H1 (cell line): Measurements from ENCODE around the gene NSG2. TPM values are rescaled to one million over a fixed set of nuclear protein-coding genes. Genes with fewer than 3 reads are reported as not detected.

Source experiments
- CTCF ChIA-PET: fragments of 300-600 bp; sonication (Branson Sonifier 250); formaldehyde crosslinking; loops from one replicate; lab custom pipeline; 2021; ENCODE audit not compliant: partially characterized antibody; lab: Charles Lee
- POLR2A ChIA-PET: fragments of 300-600 bp; sonication (Branson Sonifier 250); formaldehyde crosslinking; loops from one replicate; lab custom pipeline; 2021; ENCODE audit warnings: inconsistent platforms; ENCODE audit not compliant: partially characterized antibody; lab: Charles Lee
- DNase-seq, 2 experiments: peaks; one replicate each; pipeline versions ENCODE4 v3.0.0 to v3.0.0-alpha.2; 2010 to 2022; ENCODE audit warnings: low spot score in 2 of 2, low read depth in 1 of 2, mixed read lengths in 1 of 2
- FAIRE-seq: peaks from 2 replicates; lab custom pipeline; 2011; peaks lifted over from hg19 to GRCh38; lab: Jason Lieb, UNC
- H2AFZ ChIP-seq: 2 replicates; pipeline ENCODE4 v1.8.1; 2012; ENCODE audit warnings: low read length, inconsistent platforms
- H2AK5ac ChIP-seq: 2 replicates; pipeline ENCODE4 v1.6.1; 2013; ENCODE audit warnings: low read depth, low read length
- H2BK120ac ChIP-seq: replicated peaks from 2 replicates; pipeline ENCODE3; 2013; ENCODE audit warnings: low read depth, low read length, inconsistent platforms
- H2BK12ac ChIP-seq: 2 replicates; pipeline ENCODE4 v1.6.1; 2013; ENCODE audit warnings: low read depth, low read length
- H2BK15ac ChIP-seq: 2 replicates; pipeline ENCODE4 v1.6.1; 2013; ENCODE audit warnings: low read length
- H2BK20ac ChIP-seq: 2 replicates; pipeline ENCODE4 v1.6.1; 2013; ENCODE audit warnings: low read length
- H2BK5ac ChIP-seq: 2 replicates; pipeline ENCODE4 v1.6.1; 2013; ENCODE audit warnings: low read depth, low read length
- H3K14ac ChIP-seq: 2 replicates; pipeline ENCODE4 v1.6.1; 2013; ENCODE audit warnings: inconsistent platforms; ENCODE audit not compliant: insufficient read length
- H3K18ac ChIP-seq: 2 replicates; pipeline ENCODE4 v1.6.1; 2013; ENCODE audit warnings: low read length; ENCODE audit errors: extremely low read depth
- H3K23ac ChIP-seq: 2 replicates; pipeline ENCODE4 v1.6.1; 2013; ENCODE audit warnings: inconsistent platforms; ENCODE audit not compliant: insufficient read length
- H3K23me2 ChIP-seq: 2 replicates; pipeline ENCODE4 v1.6.1; 2013; ENCODE audit warnings: low read depth, low read length
- H3K27ac ChIP-seq: 2 replicates; pipeline ENCODE4 v1.6.1; 2011; ENCODE audit warnings: low read depth, low read length, inconsistent platforms
- H3K27me3 ChIP-seq, 4 experiments: replicated peaks in 1 of 4; 1 replicate in 1 of 4; 2 replicates in 3 of 4; pipeline versions ENCODE4 v1.6.1 to v1.8.1; 2011 to 2013; ENCODE audit warnings: low read length in 3 of 4, mild to moderate bottlenecking in 3 of 4, inconsistent platforms in 2 of 4, mixed read lengths in 2 of 4, moderate library complexity in 1 of 4; ENCODE audit not compliant: control insufficient read depth in 3 of 4, insufficient read depth in 3 of 4; ENCODE audit errors: extremely low read depth in 1 of 4
- H3K36me3 ChIP-seq, 4 experiments: 2 replicates each; pipeline versions ENCODE4 v1.6.1 to v1.8.1; 2011 to 2013; ENCODE audit warnings: mild to moderate bottlenecking in 4 of 4, low read length in 3 of 4, moderate library complexity in 2 of 4, control low read depth in 1 of 4, inconsistent platforms in 1 of 4; ENCODE audit not compliant: insufficient read depth in 4 of 4, control insufficient read depth in 2 of 4
- H3K4ac ChIP-seq: replicated peaks from 2 replicates; pipeline ENCODE3; 2013; ENCODE audit warnings: low read length, low read depth, mixed read lengths, inconsistent platforms; ENCODE audit not compliant: insufficient read length
- H3K4me1 ChIP-seq, 4 experiments: replicated peaks in 1 of 4; 1 replicate in 1 of 4; 2 replicates in 3 of 4; pipeline versions ENCODE4 v1.6.1 to v1.8.1; 2011 to 2013; ENCODE audit warnings: low read length in 3 of 4, inconsistent platforms in 2 of 4, mixed read lengths in 1 of 4; ENCODE audit not compliant: insufficient read depth in 4 of 4, control insufficient read depth in 3 of 4
- H3K4me2 ChIP-seq, 2 experiments: 2 replicates each; pipeline versions ENCODE4 v1.6.1 to v1.8.1; 2011 to 2013; ENCODE audit warnings: low read depth in 2 of 2, low read length in 2 of 2, control low read depth in 1 of 2, inconsistent platforms in 1 of 2, mild to moderate bottlenecking in 1 of 2; ENCODE audit not compliant: insufficient read depth in 1 of 2
- H3K4me3 ChIP-seq, 4 experiments: fragments of 200-600, 300-600 bp in 1 of 4; sonication (generic), shearing (Covaris generic), sonication (Bioruptor Twin) in 1 of 4; 2 replicates each; pipeline versions ENCODE4 v1.5.1 to v1.8.1; 2011 to 2016; ENCODE audit warnings: low read length in 4 of 4, low read depth in 3 of 4, control low read depth in 2 of 4, inconsistent platforms in 2 of 4, mild to moderate bottlenecking in 2 of 4, mixed read lengths in 1 of 4, moderate library complexity in 1 of 4; ENCODE audit not compliant: insufficient read depth in 2 of 4; ENCODE audit errors: extremely low read depth in 1 of 4
- H3K56ac ChIP-seq: replicated peaks from 2 replicates; pipeline ENCODE3; 2013; ENCODE audit warnings: low read depth, mild to moderate bottlenecking, mixed read lengths, low read length, inconsistent platforms; ENCODE audit not compliant: insufficient read length
- H3K79me1 ChIP-seq: 2 replicates; pipeline ENCODE4 v1.6.1; 2013; ENCODE audit warnings: low read depth, low read length, control low read depth
- H3K79me2 ChIP-seq, 2 experiments: 2 replicates each; pipeline versions ENCODE4 v1.6.1 to v1.8.1; 2012 to 2013; ENCODE audit warnings: low read length in 2 of 2, mild to moderate bottlenecking in 2 of 2, inconsistent platforms in 1 of 2; ENCODE audit not compliant: insufficient read depth in 2 of 2, control insufficient read depth in 1 of 2
- H3K9ac ChIP-seq, 4 experiments: replicated peaks in 1 of 4; 1 replicate in 1 of 4; 2 replicates in 3 of 4; pipeline versions ENCODE4 v1.6.1 to v1.8.1; 2011 to 2013; ENCODE audit warnings: low read depth in 3 of 4, low read length in 3 of 4, control low read depth in 2 of 4, mild to moderate bottlenecking in 2 of 4, moderate library complexity in 2 of 4, inconsistent platforms in 1 of 4; ENCODE audit errors: extremely low read depth in 1 of 4
- H3K9me3 ChIP-seq, 2 experiments: 2 replicates each; pipeline versions ENCODE4 v1.6.1 to v1.8.1; 2012 to 2013; ENCODE audit warnings: mild to moderate bottlenecking in 2 of 2, moderate library complexity in 2 of 2, control low read depth in 1 of 2, inconsistent platforms in 1 of 2, low read depth in 1 of 2, low read length in 1 of 2, mixed read lengths in 1 of 2; ENCODE audit not compliant: insufficient read depth in 2 of 2
- H4K20me1 ChIP-seq, 2 experiments: replicated peaks in 1 of 2; 2 replicates each; pipeline versions ENCODE3 to v1.8.1; 2011 to 2013; ENCODE audit warnings: inconsistent platforms in 2 of 2, low read length in 2 of 2, mild to moderate bottlenecking in 1 of 2; ENCODE audit not compliant: insufficient read depth in 2 of 2, control insufficient read depth in 1 of 2
- H4K5ac ChIP-seq: 2 replicates; pipeline ENCODE4 v1.6.1; 2013; ENCODE audit warnings: low read length, low read depth, mixed read lengths, inconsistent platforms; ENCODE audit not compliant: insufficient read length
- H4K8ac ChIP-seq: 2 replicates; pipeline ENCODE4 v1.8.0; 2013; ENCODE audit warnings: mild to moderate bottlenecking, moderate library complexity, low read length, inconsistent platforms; ENCODE audit not compliant: insufficient read depth; ENCODE audit errors: extremely low read depth
- H4K91ac ChIP-seq: replicated peaks from 2 replicates; pipeline ENCODE3; 2013; ENCODE audit warnings: low read length, mixed read lengths, inconsistent platforms; ENCODE audit not compliant: insufficient read length
- BACH1 ChIP-seq: IDR thresholded peaks from 2 replicates; pipeline ENCODE4 v1.6.1; 2012; ENCODE audit warnings: low read length, improper control_type of control experiment
- BCL11A ChIP-seq, 2 experiments: IDR thresholded peaks; one replicate each; pipeline ENCODE4 v1.6.1; 2011; ENCODE audit warnings: low read depth in 2 of 2, low read length in 2 of 2, mild to moderate bottlenecking in 2 of 2
- CBX5 ChIP-seq: fragments of 300-800, 300-1000 bp; sonication (generic); IDR thresholded peaks from 2 replicates; pipeline ENCODE4 v1.7.1; 2016; ENCODE audit warnings: antibody characterized with exemption, low read length, low read depth
- CHD2 ChIP-seq: IDR thresholded peaks from 2 replicates; pipeline ENCODE4 v1.6.1; 2012; ENCODE audit warnings: low read length, improper control_type of control experiment
- KDM5A ChIP-seq: fragments of 200-600 bp; IDR thresholded peaks from 2 replicates; pipeline ENCODE4 v1.7.1; 2012; ENCODE audit warnings: mild to moderate bottlenecking, low read length, inconsistent platforms, mixed read lengths
- MAX ChIP-seq: IDR thresholded peaks from 2 replicates; pipeline ENCODE4 v1.6.1; 2012; ENCODE audit warnings: inconsistent platforms
- NANOG ChIP-seq: IDR thresholded peaks from 2 replicates; pipeline ENCODE4 v1.6.1; 2011; ENCODE audit warnings: low read length, low read depth, mild to moderate bottlenecking, inconsistent platforms; ENCODE audit not compliant: insufficient read depth, poor library complexity, severe bottlenecking
- RAD21 ChIP-seq, 2 experiments: IDR thresholded peaks in 1 of 2; conservative IDR thresholded peaks in 1 of 2; 2 replicates each; pipeline ENCODE4 v1.6.1; 2011; ENCODE audit warnings: low read depth in 2 of 2, low read length in 2 of 2, improper control_type of control experiment in 1 of 2, inconsistent platforms in 1 of 2, mild to moderate bottlenecking in 1 of 2, moderate library complexity in 1 of 2
- SIN3A ChIP-seq, 2 experiments: IDR thresholded peaks in 1 of 2; conservative IDR thresholded peaks in 1 of 2; 2 replicates each; pipeline ENCODE4 v1.6.1; 2011 to 2012; ENCODE audit warnings: low read length in 2 of 2, improper control_type of control experiment in 1 of 2, low read depth in 1 of 2, mild to moderate bottlenecking in 1 of 2
- SP4 ChIP-seq: IDR thresholded peaks from 2 replicates; pipeline ENCODE4 v1.6.1; 2012; ENCODE audit warnings: low read length, inconsistent platforms
- SRF ChIP-seq: IDR thresholded peaks from 2 replicates; pipeline ENCODE4 v1.6.1; 2011; ENCODE audit warnings: mild to moderate bottlenecking, low read depth, low read length, moderate library complexity
- TEAD4 ChIP-seq: IDR thresholded peaks from 2 replicates; pipeline ENCODE4 v1.6.1; 2012; ENCODE audit warnings: low read depth, low read length, inconsistent platforms, mixed read lengths
- YY1 ChIP-seq: IDR thresholded peaks from 2 replicates; pipeline ENCODE4 v1.6.1; 2011; ENCODE audit warnings: low read depth, mild to moderate bottlenecking, low read length
- WGBS, 2 experiments: shearing (Covaris generic) in 1 of 2; methylation state at CpG; one replicate each; pipeline versions ENCODE4 v1.1.6 to v1.1.7; 2013 to 2015; ENCODE audit warnings: low lambda C conversion rate in 2 of 2, mixed read lengths in 2 of 2, inconsistent platforms in 1 of 2, low coverage in 1 of 2, missing lambda C conversion rate in 1 of 2; ENCODE audit not compliant: insufficient replicate concordance in 2 of 2, insufficient coverage in 1 of 2, insufficient read length in 1 of 2; ENCODE audit errors: extremely low coverage in 1 of 2, missing lambda C conversion rate in 1 of 2; 5-methylcytosine and 5-hydroxymethylcytosine counted together
- polyA plus RNA-seq, 7 experiments: library from polyadenylated mRNA; depleted of rRNA in 3 of 7; stranded (reverse) in 5 of 7; unstranded in 2 of 7; fragments of >200 nt in 5 of 7; fragments of 200-250 nt in 2 of 7; gene quantifications; 1 replicate in 5 of 7; 2 replicates in 1 of 7; 4 replicates in 1 of 7; pipeline versions ENCODE4 v1.2.1 to v1.2.3, GENCODE V29; 2011 to 2013; ENCODE audit warnings: missing spikeins in 2 of 7, mixed read lengths in 2 of 7
- total RNA-seq: library from RNA; stranded (reverse); fragmentation: NEBNext Ultra II Directional; extraction: Animal tissue kit (Norgen Biotek cat#: 25700); gene quantifications from 2 replicates; pipeline ENCODE4 v1.2.1, GENCODE V29; 2021

NSG2 gene
- total and polyA plus RNA-seq, 2 of the 8 experiments (the other 6 are each of a cell fraction or from before 2014, with no cell fraction given) = 0.56 to 0.78 TPM

- H3K4me3 ChIP-seq = no peak overlapping the region
- H2BK5ac ChIP-seq = no peak overlapping the region
- no peak overlapping the region for H3K4me2 ChIP-seq
- H3K18ac ChIP-seq = no peak overlapping the region
- WGBS, 2 experiments = 84% methylated on average over 1 of the region's 1 CpG; no CpG with 5 or more reads in 1 of the 2 experiments
- no peak overlapping the region for H2AFZ ChIP-seq
- ChIA-PET CTCF (interaction anchor here (1.3 to 1.4 kb wide), 2 partner anchors 12 to 224 kb away, joined by 4 read pairs; no protein-coding TSS in a partner anchor), POLR2A (no interaction called here)
- no peaks in the 10 kb centered on the region for H3K79me1 ChIP-seq
- no peaks in the 10 kb centered on the region for H3K23me2 ChIP-seq
- H3K9me3 ChIP-seq = no peaks in the 10 kb centered on the region
- H3K14ac ChIP-seq = no peak overlapping the region
- no peak overlapping the region for H2BK20ac ChIP-seq
- H3K9ac ChIP-seq = no peak overlapping the region
- H3K23ac ChIP-seq = no peak overlapping the region
- no peak overlapping the region for H2AK5ac ChIP-seq
- H3K56ac ChIP-seq = no peak overlapping the region
- H3K79me2 ChIP-seq = no peaks in the 10 kb centered on the region
- no peak for FAIRE-seq
- no peak overlapping the region for H3K4ac ChIP-seq
- no peaks in the 10 kb centered on the region; a peak in 1 of 8 replicates for H3K36me3 ChIP-seq
- no peak overlapping the region for H4K8ac ChIP-seq
- DNase-seq = no peak
- H3K4me1 ChIP-seq = no peaks in the 10 kb centered on the region
- H4K5ac ChIP-seq = no peak overlapping the region
- no peak overlapping the region for H4K91ac ChIP-seq
- H4K20me1 ChIP-seq = no peaks in the 10 kb centered on the region
- no peak overlapping the region for H2BK15ac ChIP-seq
- H2BK12ac ChIP-seq = no peak overlapping the region
- no peaks in the 10 kb centered on the region; a peak in 1 of 7 replicates for H3K27me3 ChIP-seq
- no peak overlapping the region for H2BK120ac ChIP-seq
- H3K27ac ChIP-seq = no peak overlapping the region
- TF ChIP-seq SRF (no peak), CBX5 (no peak), TEAD4 (no peak), SIN3A (conservative IDR thresholded peaks at IDR 0.05 in 1 of 2, IDR thresholded peaks at IDR 0.05 in 1 of 2; ENCODE audit: low read depth in 1 of 2, low read length in 2 of 2) (no peak), SP4 (no peak), RAD21 (IDR thresholded peaks at IDR 0.05 in 1 of 2, conservative IDR thresholded peaks at IDR 0.05 in 1 of 2; ENCODE audit: low read depth in 2 of 2, low read length in 2 of 2) (no peak), YY1 (no peak), BACH1 (no peak), BCL11A (IDR thresholded peaks at IDR 0.05; ENCODE audit: low read depth in 2 of 2, low read length in 2 of 2) (no peak), MAX (no peak), NANOG (no peak), KDM5A (no peak), CHD2 (no peak)
These were observed 42.3 kb downstream of the NSG2 start for GRCh38 chr5:174087783-174088182.
